ENCODE measurements around the gene OCRL. TPM values are rescaled to one million over a fixed set of nuclear protein-coding genes. Genes with fewer than 3 reads are reported as not detected.

The OCRL gene
- total RNA-seq, 1 donor = 18.1 TPM

- H3K9me3 ChIP-seq (ENCODE audit: low read depth, low read length) = no peaks in the 10 kb centered on the region
- no peak overlapping the region for H2AFZ ChIP-seq (ENCODE audit: low read length)
- H3K4me2 ChIP-seq (ENCODE audit: insufficient read depth, low read length) = no peak overlapping the region
- H3K4me1 ChIP-seq (ENCODE audit: insufficient read depth, low read length) = no peaks in the 10 kb centered on the region
- H3K79me2 ChIP-seq (ENCODE audit: insufficient read depth, low read length) = no peaks in the 10 kb centered on the region
- TF ChIP-seq CTCF (IDR thresholded peaks at IDR 0.05; ENCODE audit: extremely low read depth, low read depth, low read length) = no peak
- peaks cover 28% of the 10 kb centered on the region for H3K36me3 ChIP-seq (ENCODE audit: insufficient read depth, low read length)
- H3K4me3 ChIP-seq (ENCODE audit: insufficient read depth, low read length) = no peak overlapping the region
- DNase-seq (ENCODE audit: insufficient read length, low spot score, missing footprints) = no peak
- H3K27ac ChIP-seq (ENCODE audit: low read depth, low read length) = no peak overlapping the region
- no peaks in the 10 kb centered on the region for H3K27me3 ChIP-seq (ENCODE audit: insufficient read depth, low read length)
- no peaks in the 10 kb centered on the region for H4K20me1 ChIP-seq (ENCODE audit: insufficient read depth, low read length)
These were observed 50.5 kb downstream of the OCRL start for GRCh38 chrX:129590596-129590995.

- H3K27me3 ChIP-seq (ENCODE audit: insufficient read depth, low read length) = no peaks in the 10 kb centered on the region
- H3K79me2 ChIP-seq (ENCODE audit: insufficient read depth, low read length) = no peaks in the 10 kb centered on the region
- H3K9me3 ChIP-seq (ENCODE audit: low read depth, low read length) = no peaks in the 10 kb centered on the region
- H2AFZ ChIP-seq (ENCODE audit: low read length) = no peak overlapping the region
- DNase-seq (ENCODE audit: insufficient read length, low spot score, missing footprints) = no peak
- peaks cover 17% of the 10 kb centered on the region for H3K36me3 ChIP-seq (ENCODE audit: insufficient read depth, low read length)
- H4K20me1 ChIP-seq (ENCODE audit: insufficient read depth, low read length) = no peaks in the 10 kb centered on the region
- no peak overlapping the region for H3K4me3 ChIP-seq (ENCODE audit: insufficient read depth, low read length)
- no peaks in the 10 kb centered on the region for H3K4me1 ChIP-seq (ENCODE audit: insufficient read depth, low read length)
- TF ChIP-seq CTCF (IDR thresholded peaks at IDR 0.05; ENCODE audit: extremely low read depth, low read depth, low read length) = no peak
- H3K27ac ChIP-seq (ENCODE audit: low read depth, low read length) = no peak overlapping the region
- no peak overlapping the region for H3K4me2 ChIP-seq (ENCODE audit: insufficient read depth, low read length)
These were observed 53.1 kb downstream of the OCRL start for GRCh38 chrX:129593137-129593536.

- no peak for TF ChIP-seq CTCF (IDR thresholded peaks at IDR 0.05; ENCODE audit: extremely low read depth, low read depth, low read length)
These were observed 54.7 kb downstream of the OCRL start for GRCh38 chrX:129594781-129595180.

GRCh38 chrX:129596077-129596476, 56.0 kb downstream of the OCRL start:
- no peaks in the 10 kb centered on the region for H4K20me1 ChIP-seq (ENCODE audit: insufficient read depth, low read length)
- no peak for DNase-seq (ENCODE audit: insufficient read length, low spot score, missing footprints)
- H3K4me2 ChIP-seq (ENCODE audit: insufficient read depth, low read length) = no peak overlapping the region
- H3K9me3 ChIP-seq (ENCODE audit: low read depth, low read length) = no peaks in the 10 kb centered on the region
- no peak overlapping the region for H3K27ac ChIP-seq (ENCODE audit: low read depth, low read length)
- H2AFZ ChIP-seq (ENCODE audit: low read length) = no peak overlapping the region
- H3K4me3 ChIP-seq (ENCODE audit: insufficient read depth, low read length) = no peak overlapping the region
- no peak for TF ChIP-seq CTCF (IDR thresholded peaks at IDR 0.05; ENCODE audit: extremely low read depth, low read depth, low read length)
- H3K27me3 ChIP-seq (ENCODE audit: insufficient read depth, low read length) = no peaks in the 10 kb centered on the region
- peaks cover 3% of the 10 kb centered on the region for H3K36me3 ChIP-seq (ENCODE audit: insufficient read depth, low read length)
- H3K79me2 ChIP-seq (ENCODE audit: insufficient read depth, low read length) = no peaks in the 10 kb centered on the region
- H3K4me1 ChIP-seq (ENCODE audit: insufficient read depth, low read length) = no peaks in the 10 kb centered on the region

More at GRCh38 chrX:129594781-129595180, 54.7 kb downstream of the OCRL start:
- Histone ChIP-seq H4K20me1 (ENCODE audit: insufficient read depth, low read length) (no peaks in the 10 kb centered on the region), H3K9me3 (ENCODE audit: low read depth, low read length) (no peaks in the 10 kb centered on the region), H2AFZ (ENCODE audit: low read length) (no peak overlapping the region), H3K4me1 (ENCODE audit: insufficient read depth, low read length) (no peaks in the 10 kb centered on the region), H3K27me3 (ENCODE audit: insufficient read depth, low read length) (no peaks in the 10 kb centered on the region), H3K27ac (ENCODE audit: low read depth, low read length) (no peak overlapping the region), H3K4me3 (ENCODE audit: insufficient read depth, low read length) (no peak overlapping the region), H3K4me2 (ENCODE audit: insufficient read depth, low read length) (no peak overlapping the region), H3K79me2 (ENCODE audit: insufficient read depth, low read length) (no peaks in the 10 kb centered on the region), H3K36me3 (ENCODE audit: insufficient read depth, low read length) (peaks cover 8% of the 10 kb centered on the region)
- no peak for DNase-seq (ENCODE audit: insufficient read length, low spot score, missing footprints)
